ENCODE measurements around the gene PKP4.

PKP4 gene

DNA sequence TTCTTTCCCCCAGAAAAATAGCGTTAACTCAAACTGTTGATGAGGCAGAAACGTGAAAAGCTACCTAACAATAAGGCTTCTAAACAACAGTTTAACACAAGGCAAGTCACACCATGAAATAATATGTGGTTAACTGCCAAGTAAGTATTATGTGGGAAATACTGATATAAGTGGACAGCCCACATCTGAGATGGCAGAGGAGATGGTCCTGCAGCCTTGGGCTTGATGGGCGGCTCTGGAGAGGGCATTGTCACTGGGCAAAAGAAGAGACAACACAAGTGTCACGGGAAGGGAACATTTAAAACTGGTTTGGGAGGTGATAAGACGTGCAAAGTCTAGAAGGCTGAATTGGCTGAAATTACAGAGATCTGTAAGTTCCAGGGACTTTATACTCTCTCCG is 147.2 kb downstream of the PKP4 start:
- DNase-seq (ENCODE audit: low read depth): no peak
- TF ChIP-seq CTCF (IDR thresholded peaks at IDR 0.05; ENCODE audit: insufficient read depth, low read depth, low read length, missing control alignments): no peak
- no peak overlapping the region for H3K4me3 ChIP-seq (ENCODE audit: low read length)

DNA sequence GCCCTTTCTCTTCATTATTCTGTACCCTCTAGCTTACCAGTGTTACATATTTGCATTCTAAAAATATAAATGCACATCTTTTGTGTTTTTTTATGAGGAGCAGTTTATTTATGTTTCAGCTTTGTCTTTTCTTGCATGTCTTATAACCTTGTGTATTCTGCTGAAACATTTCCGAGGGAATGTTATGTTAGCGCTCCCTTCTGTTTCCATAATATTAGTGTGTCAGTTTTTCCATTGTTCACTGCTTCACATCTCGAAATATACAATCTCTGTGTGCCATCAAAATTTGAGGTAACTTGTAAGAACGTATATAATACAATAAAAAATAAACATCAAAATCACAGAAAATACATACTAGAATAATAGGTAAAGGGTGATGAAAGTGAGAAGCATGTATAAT is 153.3 kb downstream of the PKP4 start:
- DNase-seq (ENCODE audit: low read depth): no peak
- no peak for TF ChIP-seq CTCF (IDR thresholded peaks at IDR 0.05; ENCODE audit: insufficient read depth, low read depth, low read length, missing control alignments)
- no peak overlapping the region for H3K4me3 ChIP-seq (ENCODE audit: low read length)

DNA sequence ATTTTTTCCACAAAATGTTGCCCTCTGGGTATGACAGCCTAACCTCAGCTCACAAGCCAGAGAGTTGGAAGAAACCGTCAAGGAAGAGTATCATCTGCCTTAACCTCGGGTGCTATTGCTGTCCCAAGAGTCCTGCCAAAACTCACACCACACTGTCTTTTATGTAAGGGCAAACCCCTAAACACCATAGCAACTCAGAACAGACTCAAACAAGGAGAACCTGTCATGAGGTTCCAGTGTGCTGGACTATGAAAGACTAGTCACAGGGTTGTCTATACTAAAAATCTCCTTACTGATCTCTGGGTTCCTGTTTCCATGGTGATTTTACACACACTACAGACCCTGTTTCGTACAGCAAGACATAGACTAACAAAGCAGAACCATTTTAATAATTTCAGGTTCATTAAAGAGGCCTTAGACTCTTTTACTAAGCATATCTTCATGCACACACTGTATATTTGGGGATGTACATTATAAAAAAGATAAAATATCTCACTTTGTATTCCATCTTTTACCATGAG is 159.8 kb downstream of the PKP4 start:
- no peak for TF ChIP-seq CTCF (IDR thresholded peaks at IDR 0.05; ENCODE audit: insufficient read depth, low read depth, low read length, missing control alignments)
- no peak for DNase-seq (ENCODE audit: low read depth)
- no peak overlapping the region for H3K4me3 ChIP-seq (ENCODE audit: low read length)

DNA sequence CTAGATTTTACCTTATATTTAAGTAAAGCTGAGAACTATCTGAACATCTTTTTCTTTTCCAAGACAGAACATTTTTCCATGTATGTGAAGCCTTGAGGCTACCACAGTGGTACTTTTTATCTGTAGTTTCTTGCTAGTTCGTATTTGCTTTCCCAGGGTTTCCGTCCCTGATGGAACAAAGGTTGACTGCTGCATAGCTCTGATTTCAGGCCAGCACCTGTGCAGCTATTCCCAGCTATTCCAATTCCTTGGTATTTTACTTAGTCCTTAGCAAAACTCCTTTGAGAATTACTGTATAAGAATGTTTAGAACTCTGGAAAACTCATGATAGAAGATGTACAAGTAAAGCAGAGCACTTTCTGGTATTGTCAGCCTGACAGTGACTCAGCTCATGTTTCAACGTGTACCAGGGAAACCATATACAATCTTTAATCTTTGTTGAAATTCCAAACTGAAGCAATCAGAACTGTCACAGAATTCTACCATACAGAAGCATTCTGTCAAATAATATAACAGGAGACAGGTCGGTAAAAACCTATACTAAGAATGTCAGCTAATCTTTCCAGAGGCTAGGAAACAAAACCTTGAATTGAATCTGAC is 162.2 kb downstream of the PKP4 start:
- H3K4me3 ChIP-seq (ENCODE audit: low read length): no peak overlapping the region
- DNase-seq (ENCODE audit: low read depth): peak; percentile 64
- TF ChIP-seq CTCF (IDR thresholded peaks at IDR 0.05; ENCODE audit: insufficient read depth, low read depth, low read length, missing control alignments): no peak

GRCh38 chr2:158619496-158619895 is 162.7 kb downstream of the PKP4 start:
- H3K4me3 ChIP-seq (ENCODE audit: low read length): no peak overlapping the region
- DNase-seq (ENCODE audit: low read depth): peak; percentile 81
- TF ChIP-seq CTCF (IDR thresholded peaks at IDR 0.05; ENCODE audit: insufficient read depth, low read depth, low read length, missing control alignments): no peak

DNA sequence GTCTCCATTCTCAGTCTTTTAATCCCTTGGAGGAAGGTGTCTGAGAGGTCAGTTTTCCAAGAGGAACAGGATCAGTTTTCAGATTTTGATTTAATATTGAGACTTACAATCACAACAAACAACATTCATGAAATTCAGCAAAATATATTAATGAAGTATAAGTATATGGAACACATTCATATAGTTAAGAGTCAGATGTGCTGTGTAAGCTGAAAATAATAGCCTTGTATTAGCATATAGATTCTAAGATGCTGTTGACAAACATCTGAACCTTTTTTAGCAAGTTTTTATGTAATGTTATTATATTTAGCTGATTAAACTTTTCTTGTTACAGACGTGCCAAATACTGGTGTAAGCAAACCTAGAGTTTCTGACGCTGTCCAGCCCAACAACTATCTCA is 163.9 kb downstream of the PKP4 start:
- DNase-seq (ENCODE audit: low read depth): no peak
- H3K4me3 ChIP-seq (ENCODE audit: low read length): no peak overlapping the region
- no peak for TF ChIP-seq CTCF (IDR thresholded peaks at IDR 0.05; ENCODE audit: insufficient read depth, low read depth, low read length, missing control alignments)

- no peak overlapping the region for H3K4me3 ChIP-seq (ENCODE audit: low read length)
- no peak for DNase-seq (ENCODE audit: low read depth)
- no peak for TF ChIP-seq CTCF (IDR thresholded peaks at IDR 0.05; ENCODE audit: insufficient read depth, low read depth, low read length, missing control alignments)
Observed at GRCh38 chr2:158624071-158624667, 167.4 kb downstream of the PKP4 start.

Data from epithelial cell of esophagus (primary cell).